HG03439 (cell line): ENCODE data around the gene RSBN1L.
"Not testable (repeated sequence)": the region's sequence is repeated elsewhere in the genome, so short reads cannot be mapped to it uniquely, and the experiment has no call there.

Source experiments
- ATAC-seq: cut with Tn5 transposase; IDR thresholded peaks from one replicate; pipeline ENCODE4 v1.9.1; 2021; ENCODE audit warnings: mild to moderate bottlenecking, moderate library complexity; ENCODE audit not compliant: unreplicated experiment

Gene RSBN1L

DNA sequence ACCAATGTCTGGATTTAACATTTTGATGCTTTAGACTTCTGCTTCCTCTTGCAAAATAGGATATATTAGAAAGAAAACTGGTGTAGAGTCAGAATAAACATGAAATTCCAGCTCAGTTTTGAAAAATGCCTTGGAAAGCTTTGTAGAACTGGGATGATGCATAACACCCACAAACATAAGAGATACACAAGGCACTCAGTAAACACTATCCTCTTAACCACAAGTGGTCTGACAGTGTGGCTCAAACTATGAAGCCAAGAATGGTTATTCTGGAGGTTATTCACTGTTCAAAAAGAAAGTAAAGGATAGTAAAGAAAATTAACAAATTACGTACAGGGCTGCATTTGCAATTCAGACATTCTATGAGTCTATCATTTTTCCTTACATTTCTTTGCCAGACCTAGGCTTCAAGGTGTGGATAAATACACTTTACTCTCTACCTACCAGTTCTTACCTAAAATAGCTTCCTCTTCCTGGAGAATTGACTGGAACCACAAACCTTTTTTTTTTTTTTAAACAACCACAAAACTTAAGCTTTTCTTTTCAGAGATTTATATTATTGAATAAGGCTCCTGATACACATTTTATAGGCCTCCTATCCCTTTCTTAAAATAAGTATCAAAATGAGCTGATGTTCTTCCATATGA, 9.0 kb upstream of the RSBN1L start:
- no peak for ATAC-seq

DNA sequence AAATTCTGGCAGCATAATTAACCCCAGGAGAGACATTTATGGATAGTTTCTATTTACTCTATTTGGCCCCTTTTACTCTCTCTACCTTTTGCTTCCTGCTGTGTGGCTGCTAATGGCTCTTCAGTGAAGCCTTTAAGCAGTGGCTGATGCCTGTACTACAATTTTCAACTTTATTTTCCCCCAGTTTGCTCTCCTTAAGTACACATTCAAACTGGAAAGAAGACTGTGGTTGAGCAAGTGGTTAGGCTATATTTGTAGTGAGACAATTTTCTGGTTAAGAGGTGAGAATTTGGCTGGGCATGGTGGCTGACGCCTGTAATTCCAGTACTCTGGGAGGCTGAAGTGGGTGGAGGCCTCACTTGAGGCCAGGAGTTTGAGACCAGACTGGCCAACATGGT, 8.5 kb upstream of the RSBN1L start:
- no peak for ATAC-seq

DNA sequence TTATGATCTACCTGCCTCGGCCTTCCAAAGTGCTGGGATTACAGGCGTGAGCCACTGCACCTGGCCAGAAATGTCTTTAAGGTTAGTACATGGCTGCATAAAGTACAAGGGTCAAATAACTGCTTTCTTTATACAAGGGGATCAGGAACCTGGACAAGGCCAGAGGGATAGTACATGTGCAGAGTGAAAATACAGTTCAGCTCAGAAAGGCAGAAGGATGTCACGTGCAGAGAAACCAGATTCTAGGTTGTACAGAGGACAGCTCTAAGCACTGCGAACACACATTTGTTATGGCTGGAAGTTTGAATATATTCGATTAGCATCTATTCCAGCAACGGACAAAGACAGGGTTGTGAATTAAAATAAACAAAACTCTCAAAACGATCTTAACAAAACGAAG, 6.0 kb upstream of the RSBN1L start:
- ATAC-seq: no peak

DNA sequence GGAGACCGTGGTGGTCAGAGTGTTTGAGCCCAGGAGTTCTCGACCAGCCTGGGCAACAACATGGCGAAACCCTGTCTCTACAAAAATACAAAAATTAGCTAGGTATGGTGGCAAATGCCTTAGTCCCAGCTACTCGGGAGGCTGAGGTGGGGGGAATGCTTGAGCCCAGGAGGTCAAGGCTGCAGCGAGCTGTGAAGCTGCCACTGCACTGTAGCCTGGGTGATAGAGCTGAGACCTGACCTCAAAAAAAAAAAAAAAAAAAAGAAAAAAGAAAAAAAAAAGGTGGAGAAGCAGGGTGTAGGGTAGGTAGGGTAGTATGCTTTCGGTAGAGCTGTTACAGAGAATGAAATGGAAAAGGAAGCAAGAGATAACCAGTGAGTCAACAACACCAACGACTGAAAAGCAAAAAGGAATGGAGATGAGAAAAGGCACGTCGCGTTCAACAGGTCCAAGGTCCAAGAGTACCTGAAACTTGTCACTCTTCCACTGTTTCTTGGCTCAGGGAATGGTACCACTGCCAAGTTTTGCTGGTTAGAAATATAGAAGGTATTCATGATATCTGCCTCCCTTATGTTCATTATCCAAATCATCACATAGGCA, 4.3 kb upstream of the RSBN1L start:
- ATAC-seq: no peak

DNA sequence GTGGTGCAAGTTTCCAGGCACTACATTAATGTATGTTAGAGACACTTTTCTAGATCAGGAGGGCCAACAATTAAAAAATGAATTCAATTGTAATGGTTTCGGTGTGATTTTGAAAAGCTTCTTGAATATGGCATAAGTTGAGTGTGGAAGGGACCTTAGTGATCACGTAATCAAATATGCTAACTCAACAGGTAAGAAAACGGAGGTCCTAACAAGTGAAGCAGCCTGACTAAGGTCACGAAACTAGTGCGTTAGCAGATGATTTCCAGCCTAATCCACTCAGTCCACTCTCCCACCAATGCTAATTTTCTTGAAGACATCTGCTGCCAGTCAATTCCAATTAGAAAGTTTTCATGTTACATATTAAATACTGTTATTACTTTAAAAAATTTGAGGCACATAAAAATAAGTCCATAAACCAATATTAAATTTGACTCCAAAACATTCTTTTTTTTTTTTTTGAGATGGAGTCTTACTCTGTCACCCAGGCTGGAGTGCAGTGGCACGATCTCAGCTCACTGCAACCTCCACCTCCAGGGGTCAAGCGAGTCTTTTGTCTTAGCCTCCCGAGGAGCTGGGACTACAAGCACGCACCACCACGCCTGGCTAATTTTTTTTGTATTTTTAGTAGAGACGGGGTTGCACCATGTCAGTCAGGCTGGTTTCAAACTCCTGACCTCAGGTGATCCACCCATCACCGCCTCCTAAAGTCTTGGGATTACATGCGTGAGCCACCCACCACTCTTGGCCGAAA, 2.3 kb upstream of the RSBN1L start:
- ATAC-seq: no peak

DNA sequence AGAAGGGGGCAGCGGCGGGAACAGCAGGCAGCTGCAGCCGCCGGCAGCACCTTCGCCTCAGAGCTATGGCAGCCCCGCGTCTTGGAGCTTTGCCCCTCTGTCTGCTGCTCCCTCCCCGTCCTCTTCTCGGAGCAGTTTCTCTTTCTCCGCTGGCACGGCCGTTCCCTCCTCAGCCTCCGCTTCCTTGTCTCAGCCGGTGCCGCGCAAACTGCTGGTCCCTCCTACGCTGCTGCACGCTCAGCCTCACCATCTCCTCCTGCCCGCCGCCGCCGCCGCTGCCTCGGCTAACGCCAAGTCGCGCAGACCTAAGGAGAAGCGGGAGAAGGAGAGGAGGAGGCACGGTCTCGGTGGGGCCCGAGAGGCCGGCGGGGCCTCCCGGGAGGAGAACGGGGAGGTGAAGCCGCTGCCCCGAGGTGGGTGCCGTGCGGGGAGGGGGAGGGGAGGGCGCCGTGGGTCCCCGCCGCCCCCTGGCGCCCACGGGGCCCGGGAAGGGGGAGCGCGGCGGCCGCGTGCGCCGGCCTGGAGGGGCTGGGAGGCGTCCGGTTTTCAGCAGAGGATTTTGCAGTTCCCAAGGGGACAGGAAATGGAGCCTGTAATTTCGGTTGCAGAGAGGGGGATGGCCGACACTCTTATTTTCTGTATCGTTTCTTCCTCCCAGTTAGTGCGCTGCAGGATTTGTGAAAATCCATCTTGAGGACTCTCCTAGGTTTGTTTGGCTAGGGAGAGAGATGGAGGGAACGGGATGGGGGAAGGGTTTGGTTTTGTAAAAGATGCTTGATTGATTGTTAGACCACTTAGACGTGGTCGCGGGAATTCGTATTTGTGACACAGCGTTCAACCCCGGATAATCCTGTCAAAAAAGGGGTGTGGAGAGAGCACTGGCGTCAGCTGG, 630 bp downstream of the RSBN1L start:
- ATAC-seq: peak; percentile 38

DNA sequence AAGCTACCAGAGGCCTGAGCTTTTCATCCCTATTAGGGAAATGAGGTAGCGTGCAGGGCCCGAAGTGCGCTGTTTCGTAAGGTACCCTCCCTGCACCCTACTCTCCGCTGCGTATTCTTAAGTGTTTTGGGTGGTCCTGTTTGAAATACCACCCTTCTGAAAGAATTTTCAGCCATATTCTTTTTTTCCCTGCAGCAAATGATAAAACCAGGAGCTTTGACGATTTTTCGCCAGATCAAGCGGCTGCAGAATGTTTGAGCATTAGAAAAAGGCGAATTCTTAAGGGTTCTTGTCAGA, 1.2 kb downstream of the RSBN1L start:
- no peak for ATAC-seq

DNA sequence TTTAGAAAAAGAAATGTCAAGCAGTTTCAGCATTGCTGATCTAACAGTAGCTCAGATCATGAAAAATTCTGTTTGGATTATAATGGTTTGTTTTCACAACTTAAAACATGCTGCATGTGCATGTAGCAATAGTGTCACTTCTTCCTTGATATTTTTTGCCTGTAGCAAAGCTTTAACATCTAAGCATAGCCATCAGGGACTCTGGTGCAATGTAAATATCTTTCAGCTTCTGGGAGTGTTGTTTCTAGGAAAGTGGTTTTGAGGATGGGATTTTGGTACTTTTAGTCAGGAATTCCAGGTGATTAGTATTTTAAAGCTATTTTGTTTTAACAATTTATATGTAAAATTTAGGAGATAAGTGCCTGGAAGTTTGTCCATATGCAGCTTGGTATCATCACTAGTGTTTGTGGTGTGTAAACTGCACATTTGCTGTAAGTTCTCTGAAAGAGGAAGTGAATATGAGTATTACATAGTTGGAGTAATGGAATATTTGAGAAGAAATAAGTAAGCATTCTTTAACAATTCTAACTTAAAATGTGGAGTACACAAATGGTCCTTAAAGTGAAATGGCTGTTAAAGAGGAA, 1.9 kb downstream of the RSBN1L start:
- ATAC-seq: no peak

DNA sequence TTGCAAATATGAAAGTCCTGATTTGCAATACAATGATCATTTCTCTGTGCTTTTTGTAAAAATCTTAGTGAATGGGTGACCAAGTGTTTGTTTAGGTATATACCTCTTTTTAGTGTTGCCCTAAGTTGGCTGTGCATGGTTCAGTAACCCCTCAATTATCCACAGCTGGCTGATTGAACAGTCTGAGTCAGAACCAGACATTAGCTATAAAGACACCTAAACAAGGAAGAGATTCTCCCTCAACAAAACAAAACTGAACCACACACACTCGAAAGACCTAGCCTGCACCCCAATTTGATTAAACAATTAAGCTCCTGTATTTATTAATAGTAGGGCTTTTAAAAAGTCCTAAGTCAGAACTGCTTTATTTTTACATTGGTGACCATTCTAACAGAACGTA, 2.8 kb downstream of the RSBN1L start:
- ATAC-seq: no peak

DNA sequence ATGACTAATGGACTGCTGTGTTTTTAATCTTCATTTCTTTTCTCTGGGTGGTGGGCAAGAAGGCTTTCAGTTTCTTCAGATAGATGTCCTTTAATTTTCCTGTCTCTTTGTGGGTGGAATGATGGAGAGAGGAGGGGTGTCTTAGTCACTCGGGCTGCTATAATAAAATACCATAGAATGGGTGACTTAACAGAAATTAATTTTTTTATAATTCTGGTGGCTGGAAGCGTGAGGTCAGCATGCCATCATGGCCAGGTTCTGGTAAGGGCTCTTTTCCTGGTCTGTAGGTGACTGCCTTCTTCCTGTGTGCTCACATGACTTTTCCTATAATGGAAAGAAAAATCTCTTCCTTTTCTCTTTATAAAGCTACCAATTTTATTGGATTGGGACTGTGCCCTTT, 6.3 kb downstream of the RSBN1L start:
- no peak for ATAC-seq

DNA sequence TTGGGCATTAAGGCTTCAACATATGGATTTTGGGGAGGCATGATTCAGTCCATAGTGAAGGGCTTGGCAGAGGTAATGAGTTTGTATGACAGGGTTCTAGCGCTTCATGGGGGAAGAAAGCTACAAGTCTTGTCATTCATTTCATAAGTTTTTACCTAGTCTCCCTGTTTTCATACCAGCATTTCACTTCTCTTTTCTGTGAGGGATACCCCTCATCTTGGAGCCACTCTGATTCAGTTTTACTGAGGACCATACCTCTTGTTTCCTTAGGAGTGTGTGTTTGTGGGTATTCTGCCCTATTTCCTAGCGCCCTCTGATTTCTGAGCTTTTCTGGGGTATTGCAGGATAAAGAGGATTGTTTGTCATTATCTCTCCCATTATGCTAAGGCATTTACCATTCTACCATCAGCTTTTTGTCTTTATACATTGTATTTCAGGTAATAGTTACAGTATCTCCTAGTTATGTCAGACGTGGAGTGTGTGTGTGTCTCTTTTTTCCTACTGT, 6.8 kb downstream of the RSBN1L start:
- no peak for ATAC-seq

DNA sequence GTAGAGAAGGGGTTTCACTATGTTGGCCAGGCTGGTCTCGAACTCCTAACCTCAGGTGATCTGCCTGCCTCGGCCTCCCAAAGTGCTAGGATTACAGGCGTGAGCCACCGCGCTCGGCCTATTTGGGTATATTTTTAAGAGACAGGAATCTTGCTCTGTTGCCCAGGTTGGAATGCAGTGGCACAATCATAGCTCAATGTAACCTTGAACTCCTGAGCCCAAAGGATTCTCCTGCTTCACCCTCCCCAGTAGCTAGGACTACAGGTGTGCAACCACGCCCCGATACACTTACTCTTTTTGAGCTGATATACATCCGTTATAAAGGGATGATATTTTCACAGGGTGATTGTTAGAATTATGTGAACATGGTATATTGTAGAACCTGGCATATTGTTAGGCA, 7.4 kb downstream of the RSBN1L start:
- ATAC-seq: not testable (repeated sequence)

DNA sequence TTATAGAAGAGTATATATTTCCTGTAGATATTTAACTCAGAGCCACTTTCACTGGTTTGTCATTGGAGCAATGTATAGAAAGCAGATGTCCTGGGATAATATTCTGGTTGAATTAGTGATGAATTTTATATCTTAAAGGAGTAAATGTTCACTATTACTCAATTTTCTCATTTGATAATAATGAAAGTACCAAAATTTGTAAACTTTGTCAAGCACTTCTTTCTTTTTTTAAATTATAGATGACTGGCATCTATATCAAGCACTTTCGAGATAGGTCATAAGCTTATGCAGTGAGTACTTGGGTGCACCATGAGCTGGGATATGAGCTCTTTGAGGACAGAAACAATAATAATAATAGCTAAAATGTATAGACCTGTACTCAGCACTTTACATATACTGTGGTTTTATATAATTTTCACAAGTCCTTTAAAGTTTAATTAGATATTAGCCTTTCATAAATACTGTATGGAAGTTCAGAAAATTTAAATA, 11.3 kb downstream of the RSBN1L start:
- ATAC-seq: no peak

DNA sequence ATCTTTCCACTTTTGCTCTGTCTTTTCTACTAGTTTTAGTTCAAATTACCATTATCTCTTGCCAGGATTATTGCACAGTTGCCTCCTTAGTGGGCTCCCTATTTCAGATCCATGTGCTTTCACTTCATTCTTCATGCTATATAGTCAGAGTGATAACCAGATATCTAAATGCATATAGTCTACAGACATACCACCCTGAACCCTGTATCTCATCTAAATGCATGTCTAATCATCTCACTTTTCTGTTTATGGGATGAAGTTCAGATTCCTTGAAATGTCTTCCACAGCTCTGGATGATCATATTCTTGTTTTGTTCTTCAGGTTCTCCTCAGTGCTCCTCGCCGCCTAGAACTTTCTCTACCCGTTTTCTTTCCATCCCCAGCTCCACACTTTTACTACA, 13.8 kb downstream of the RSBN1L start:
- ATAC-seq: no peak

DNA sequence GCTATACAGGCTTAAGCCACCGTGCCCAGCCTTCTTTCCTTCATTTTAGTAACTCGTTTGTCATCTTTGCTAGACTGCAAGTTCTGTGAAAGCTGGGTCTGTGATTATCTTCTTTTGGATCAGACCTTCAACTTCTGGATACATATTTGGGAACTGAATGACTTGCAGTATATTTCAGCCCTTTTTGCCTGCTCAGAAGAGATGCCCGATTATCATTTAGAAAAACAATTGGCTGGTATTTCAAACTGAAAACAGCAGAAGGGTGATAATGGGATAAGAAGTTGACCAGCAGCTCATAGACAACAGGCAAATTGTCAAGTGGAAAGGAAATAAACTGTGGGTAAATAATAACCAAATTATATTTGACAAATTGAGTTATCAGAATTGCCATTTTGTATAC, 14.6 kb downstream of the RSBN1L start:
- ATAC-seq: no peak

DNA sequence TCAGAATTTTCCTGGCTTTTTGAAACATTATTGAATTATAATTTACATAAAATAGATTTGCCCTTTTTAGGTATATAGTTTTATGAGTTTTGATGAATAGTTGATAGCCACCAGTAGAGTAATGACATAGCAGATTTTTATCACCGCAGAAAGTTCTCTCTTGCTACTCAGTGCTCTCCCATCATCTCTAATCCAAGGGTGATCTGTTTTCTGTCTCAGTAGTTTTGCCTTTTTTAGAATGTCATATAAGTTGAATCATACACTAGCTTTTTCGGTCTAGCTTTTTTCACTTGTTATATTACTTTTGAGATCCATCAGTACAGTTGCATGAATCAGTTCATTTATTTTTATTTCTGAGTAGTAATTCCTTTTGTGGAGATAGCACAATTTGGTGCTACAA, 17.9 kb downstream of the RSBN1L start:
- ATAC-seq: no peak

DNA sequence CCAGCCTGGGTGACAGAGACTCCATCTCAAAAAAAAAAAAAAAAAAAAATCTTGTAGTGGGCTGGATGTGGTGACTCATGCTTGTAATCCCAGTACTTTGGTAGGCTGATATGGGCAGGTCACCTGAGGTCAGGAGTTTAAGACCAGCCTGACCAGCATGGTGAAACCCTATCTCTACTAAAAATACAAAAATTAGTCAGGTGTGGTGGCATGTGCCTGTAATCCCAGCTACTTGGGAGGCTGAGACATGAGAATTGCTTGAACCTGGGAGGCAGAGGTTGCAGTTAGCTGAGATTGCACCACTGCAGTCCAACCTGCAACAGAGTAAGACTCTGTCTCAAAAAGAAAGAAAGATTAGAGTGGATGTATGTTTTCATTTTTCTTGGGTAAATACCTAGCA, 18.7 kb downstream of the RSBN1L start:
- ATAC-seq: not testable (repeated sequence)

DNA sequence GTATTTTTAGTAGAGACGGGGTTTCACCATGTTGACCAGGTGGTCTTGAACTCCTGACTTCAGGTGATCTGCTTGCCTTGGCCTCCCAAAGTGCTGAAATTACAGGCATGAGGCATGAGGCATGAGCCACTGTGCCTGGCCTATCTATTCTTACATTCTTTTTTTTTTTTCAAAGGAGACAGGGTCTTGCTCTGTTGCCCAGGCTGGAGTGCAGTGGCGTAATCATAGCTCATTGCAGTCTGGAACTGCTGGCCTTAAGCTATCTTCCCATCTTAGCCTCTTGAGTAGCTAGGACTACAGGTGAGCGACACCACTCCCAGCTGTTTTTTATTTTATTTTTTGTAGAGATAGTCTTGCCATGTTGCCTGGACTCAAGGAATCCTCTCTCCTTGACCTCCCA, 20.5 kb downstream of the RSBN1L start:
- no peak for ATAC-seq

DNA sequence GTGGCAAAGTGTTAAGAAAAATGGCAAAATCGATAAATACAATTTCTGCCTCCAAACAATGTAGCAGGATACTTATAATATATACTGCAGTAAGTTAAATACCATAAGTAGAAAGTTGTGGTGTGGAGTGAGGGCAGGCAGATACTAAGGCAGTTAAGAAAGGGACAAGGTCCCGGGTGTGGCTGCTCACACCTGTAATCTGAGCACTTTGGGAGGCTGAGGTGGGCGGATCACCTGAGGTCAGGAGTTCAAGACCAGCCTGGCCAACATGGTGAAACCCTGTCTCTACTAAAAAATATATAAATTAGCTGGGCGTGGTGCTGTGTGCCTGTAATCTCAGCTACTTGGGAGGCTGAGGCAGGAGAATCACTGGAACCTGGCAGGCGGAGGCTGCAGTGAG, 21.3 kb downstream of the RSBN1L start:
- ATAC-seq: not testable (repeated sequence)

DNA sequence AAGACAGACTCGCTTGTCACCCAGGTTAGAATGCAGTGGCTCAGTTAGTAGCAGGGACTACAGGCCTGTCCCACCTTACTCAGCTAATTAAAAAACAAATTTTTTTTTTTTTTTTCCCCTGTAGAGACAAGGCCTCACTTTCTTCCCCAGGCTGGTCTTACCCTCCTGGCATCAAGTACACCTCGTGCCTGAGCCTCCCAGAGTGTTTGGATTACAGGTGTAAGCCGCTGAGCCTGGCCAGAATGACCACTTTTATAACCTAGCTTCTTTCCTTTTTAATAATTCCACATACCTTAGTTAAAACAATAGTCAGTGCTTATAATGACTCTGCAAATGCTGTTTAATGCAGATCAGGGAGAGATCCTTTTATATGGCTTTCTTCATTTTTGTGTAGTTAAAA, 31.3 kb downstream of the RSBN1L start:
- ATAC-seq: no peak
